ENCODE measurements around the gene OR9G4.

OR9G4 gene

DNA sequence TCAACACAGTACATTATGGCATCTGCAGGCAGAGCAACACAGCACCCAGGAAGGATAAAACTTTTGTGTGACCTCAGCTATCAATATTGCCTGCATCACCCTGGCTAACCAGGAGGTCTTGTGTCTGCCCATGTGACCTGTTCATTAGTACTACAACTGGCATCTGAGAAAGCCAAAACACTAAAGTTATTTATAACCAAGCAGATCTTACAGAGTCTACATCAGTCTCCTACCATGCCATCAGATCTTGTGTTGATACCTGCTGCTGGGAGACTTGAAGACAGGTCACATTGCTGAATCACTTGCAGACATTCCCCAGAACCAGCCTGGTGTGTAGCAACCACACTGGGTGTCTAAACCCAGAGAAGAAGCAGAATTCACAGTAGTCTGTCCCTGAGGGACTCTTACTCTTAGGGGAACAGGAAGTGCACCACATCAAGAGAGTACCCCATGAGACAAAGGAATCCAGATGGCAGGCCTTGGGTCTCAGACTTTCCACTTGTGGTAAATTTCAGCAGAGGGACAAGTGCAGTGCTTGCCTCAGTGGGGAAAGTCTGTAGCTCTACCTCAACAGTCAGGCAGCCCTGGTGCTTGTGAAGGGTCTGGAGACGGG lies 42.6 kb downstream of the OR9G4 start:
- TF ChIP-seq JUND (IDR thresholded peaks at IDR 0.05; ENCODE audit: low read depth): no peak
- DNase-seq (ENCODE audit: low read depth in 1 of 2, low spot score in 1 of 2): no peak
- in situ Hi-C loops (cut with HindIII; ENCODE audit: low pct_unique_long_range_greater_than_20kb, low sequenced_read_pairs): no loop called here

DNA sequence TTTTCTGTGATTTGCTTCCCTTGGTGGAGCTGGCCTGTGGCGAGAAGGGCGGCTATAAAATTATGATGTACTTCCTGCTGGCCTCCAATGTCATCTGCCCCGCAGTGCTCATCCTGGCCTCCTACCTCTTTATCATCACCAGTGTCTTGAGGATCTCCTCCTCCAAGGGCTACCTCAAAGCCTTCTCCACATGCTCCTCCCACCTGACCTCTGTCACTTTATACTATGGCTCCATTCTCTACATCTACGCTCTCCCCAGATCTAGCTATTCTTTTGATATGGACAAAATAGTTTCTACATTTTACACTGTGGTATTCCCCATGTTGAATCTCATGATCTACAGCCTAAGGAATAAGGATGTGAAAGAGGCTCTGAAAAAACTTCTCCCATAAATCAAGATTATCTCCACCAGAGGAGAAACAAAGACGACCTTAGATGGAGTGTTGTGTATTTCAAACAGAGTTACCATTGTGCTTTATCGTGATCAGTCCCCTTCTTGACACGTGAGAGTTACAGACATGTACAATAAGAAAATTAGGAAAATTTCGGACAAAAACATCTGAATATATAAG lies 47.5 kb downstream of the OR9G4 start:
- in situ Hi-C loops (cut with HindIII; ENCODE audit: low pct_unique_long_range_greater_than_20kb, low sequenced_read_pairs): no loop called here
- no peak for TF ChIP-seq JUND (IDR thresholded peaks at IDR 0.05; ENCODE audit: low read depth)
- no peak for DNase-seq (ENCODE audit: low read depth in 1 of 2, low spot score in 1 of 2)

DNA sequence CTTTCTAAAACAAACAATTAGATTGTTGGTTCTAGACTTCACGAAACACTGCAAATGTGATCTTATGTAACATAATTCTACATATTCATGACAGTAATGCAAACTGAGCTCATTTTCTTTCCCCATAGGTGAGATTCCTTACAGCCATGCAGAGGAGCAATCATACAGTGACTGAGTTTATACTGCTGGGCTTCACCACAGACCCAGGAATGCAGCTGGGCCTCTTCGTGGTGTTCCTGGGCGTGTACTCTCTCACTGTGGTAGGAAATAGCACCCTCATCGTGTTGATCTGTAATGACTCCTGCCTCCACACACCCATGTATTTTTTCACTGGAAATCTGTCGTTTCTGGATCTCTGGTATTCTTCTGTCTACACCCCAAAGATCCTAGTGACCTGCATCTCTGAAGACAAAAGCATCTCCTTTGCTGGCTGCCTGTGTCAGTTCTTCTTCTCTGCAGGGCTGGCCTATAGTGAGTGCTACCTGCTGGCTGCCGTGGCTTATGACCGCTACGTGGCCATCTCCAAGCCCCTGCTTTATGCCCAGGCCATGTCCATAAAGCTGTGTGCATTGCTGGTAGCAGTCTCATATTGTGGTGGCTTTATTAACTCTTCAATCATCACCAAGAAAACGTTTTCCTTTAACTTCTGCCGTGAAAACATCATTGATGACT lies 48.1 kb downstream of the OR9G4 start:
- DNase-seq (ENCODE audit: low read depth in 1 of 2, low spot score in 1 of 2): peak in 1 of 2 experiments; percentile 25
- TF ChIP-seq JUND (IDR thresholded peaks at IDR 0.05; ENCODE audit: low read depth): no peak
- in situ Hi-C loops (cut with HindIII; ENCODE audit: low pct_unique_long_range_greater_than_20kb, low sequenced_read_pairs): no loop called here

DNA sequence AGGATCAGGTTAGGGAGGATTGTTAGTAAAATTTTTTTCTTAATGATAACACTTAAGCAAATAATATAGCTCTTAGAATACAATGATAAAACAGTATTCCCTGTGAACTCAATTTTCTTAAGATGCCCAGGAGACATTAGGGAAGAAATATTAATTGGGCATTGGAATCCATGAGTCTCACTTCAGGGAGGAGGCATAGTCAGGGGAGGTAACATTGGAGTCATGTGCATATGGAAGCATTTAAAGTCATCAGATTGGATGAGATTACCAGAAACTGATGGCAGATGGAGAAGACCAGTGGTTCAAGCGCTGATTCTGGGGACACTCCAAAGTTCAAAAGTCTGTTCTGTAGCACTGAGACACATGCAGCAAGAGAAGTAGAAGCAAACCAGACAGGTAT lies 49.7 kb downstream of the OR9G4 start, which contains the start of gene OR9G1:
OR9G1 (plus strand) TSS at position 301 of the 400 bp plus-strand sequence. CDS start 1,293 bp downstream, outside the sequence.
- in situ Hi-C loops (cut with HindIII; ENCODE audit: low pct_unique_long_range_greater_than_20kb, low sequenced_read_pairs): no loop called here
- no peak for DNase-seq (ENCODE audit: low read depth in 1 of 2, low spot score in 1 of 2)
- no peak for TF ChIP-seq JUND (IDR thresholded peaks at IDR 0.05; ENCODE audit: low read depth)

DNA sequence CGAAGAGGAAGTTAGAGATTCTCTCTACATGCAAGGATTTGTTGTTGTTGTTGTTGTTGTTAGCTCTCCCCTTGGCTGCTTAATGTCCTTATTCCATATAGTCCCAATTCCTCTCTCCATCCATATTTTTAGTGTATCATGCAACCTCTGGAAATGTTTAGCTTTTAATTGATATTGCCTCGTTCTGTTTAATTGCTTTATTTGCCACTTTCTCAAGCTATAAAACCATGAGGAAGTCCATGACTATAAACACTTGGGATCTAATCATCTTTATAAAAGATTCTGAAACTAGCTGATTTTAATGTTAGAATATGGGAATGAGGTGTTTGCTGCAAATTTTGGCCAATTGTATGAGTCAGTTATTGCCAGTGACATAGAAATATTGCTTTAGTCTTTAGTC lies 55.1 kb downstream of the OR9G4 start:
- TF ChIP-seq JUND (IDR thresholded peaks at IDR 0.05; ENCODE audit: low read depth): no peak
- in situ Hi-C loops (cut with HindIII; ENCODE audit: low pct_unique_long_range_greater_than_20kb, low sequenced_read_pairs): no loop called here
- no peak for DNase-seq (ENCODE audit: low read depth in 1 of 2, low spot score in 1 of 2)

Measured in T47D (cell line).